ENCODE results near the gene RRP15.
A peak's percentile ranks its signal among the peaks of the same experiment; 100 is the strongest.

The RRP15 gene, protein sequence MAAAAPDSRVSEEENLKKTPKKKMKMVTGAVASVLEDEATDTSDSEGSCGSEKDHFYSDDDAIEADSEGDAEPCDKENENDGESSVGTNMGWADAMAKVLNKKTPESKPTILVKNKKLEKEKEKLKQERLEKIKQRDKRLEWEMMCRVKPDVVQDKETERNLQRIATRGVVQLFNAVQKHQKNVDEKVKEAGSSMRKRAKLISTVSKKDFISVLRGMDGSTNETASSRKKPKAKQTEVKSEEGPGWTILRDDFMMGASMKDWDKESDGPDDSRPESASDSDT

GRCh38 chr1:218284917-218285635, at the start of gene RRP15:
Gene RRP15, plus strand, starts transcription at chr1:218285293. Its CDS starts 24 bp downstream, at chr1:218285317.
- DNase-seq: peak; percentile 42 to 94 (median 80)

GRCh38 chr1:218242171-218242570, 42.9 kb upstream of the RRP15 start:
- no peak for DNase-seq

- no peak for DNase-seq
These were observed 37.8 kb upstream of the RRP15 start for GRCh38 chr1:218247339-218247738.

- DNase-seq: no peak
These were observed 35.6 kb upstream of the RRP15 start for GRCh38 chr1:218249338-218250140.

DNA sequence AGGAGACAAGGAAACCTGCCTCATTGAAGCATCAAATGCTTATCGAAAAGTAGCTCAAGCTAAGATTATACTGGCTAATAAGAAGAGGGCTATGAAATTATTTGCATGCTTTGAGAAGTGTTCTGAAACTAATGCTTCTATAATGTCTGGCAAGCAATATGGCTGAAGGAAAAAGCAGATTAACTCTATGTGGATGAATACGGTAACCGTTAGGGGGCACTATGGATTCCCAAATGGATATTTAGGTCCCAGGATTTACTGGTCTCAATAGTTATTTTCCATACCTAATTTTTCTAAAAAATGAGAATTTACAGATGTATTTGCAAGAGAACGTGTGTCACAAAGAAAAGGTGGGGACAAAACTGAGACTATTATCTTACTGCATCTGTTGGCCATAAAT, 34.6 kb upstream of the RRP15 start:
- DNase-seq: no peak

GRCh38 chr1:218254296-218254946, 30.7 kb upstream of the RRP15 start:
- no peak for DNase-seq

GRCh38 chr1:218255090-218255489, 30.0 kb upstream of the RRP15 start:
- DNase-seq: no peak

DNA sequence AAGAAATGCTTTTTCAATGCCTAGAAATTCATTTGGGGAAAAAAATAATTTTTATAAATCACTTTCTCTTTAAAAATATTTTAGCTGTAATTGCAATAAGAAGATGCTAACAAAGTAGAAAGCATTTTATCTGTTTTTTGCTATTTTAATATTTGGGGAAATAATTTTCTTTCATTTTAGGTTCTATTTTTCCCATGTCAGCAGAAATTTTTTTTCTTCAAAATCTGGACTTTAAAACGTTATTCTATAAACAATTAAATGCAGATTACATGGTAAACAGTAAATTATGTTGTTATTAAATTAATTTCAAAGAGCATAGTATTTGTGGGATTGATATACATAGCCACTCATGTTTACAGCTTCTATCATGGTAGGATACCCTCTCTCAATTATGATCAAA, 27.7 kb upstream of the RRP15 start:
- no peak for DNase-seq

DNA sequence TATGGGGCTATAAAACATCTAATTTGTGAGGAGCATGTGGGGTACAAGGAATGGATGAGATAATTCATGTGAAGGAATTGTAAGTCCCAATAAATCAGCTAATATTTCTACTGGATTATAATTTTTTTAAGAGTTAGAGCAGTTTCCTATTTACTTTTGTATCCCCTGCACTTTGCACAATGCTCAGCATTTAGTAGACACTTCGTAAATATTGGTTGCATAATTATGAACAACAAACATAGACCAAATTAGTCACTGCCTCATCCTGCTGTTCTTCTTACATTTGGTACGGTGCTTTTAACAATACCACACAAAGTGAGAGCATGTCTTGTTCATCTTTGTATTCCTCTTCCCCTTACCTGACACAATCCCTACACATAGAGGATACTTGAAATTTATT, 27.1 kb upstream of the RRP15 start:
- no peak for DNase-seq

- DNase-seq: no peak
These were observed 25.8 kb upstream of the RRP15 start for GRCh38 chr1:218259339-218259738.

DNA sequence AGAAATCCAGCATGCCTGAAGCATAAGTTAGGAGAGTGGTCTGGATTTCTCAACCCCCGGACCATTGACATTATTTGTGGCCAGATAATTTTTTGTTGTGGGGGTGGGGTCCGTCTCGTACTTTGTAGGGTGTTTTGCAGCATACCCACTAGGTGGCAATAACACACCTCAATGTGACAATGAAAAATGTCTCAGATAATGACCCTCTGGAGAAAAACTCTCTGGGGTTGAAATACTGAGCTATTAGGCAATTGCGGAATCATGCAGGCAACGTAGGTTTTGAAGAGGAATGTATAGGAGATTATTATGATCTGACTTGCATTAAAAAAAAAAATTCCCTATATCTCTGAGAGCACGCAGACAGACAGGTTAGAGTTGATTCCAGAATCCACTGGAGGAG, 25.3 kb upstream of the RRP15 start:
- no peak for DNase-seq

DNA sequence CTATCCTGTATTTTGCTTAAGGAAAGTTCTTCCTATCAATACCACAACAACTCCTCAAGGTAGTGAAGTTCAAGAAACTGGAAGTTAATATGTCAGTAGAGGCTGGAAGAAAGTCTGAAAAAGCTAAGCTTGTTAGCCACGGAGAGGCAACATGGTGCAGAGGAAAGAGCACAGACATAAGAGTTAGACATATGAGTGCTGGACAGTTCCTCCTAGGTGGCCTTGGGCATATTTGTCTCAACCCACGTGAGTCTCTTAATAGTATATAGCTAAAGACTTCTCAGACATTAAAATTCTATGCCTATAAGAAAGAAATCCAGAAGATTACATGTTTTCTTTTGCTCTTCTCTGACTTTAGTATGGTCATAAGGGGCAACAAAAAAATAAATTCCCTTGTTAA, 22.8 kb upstream of the RRP15 start:
- no peak for DNase-seq

- no peak for DNase-seq
These were observed 18.7 kb upstream of the RRP15 start for GRCh38 chr1:218266356-218266755.

GRCh38 chr1:218272366-218272765, 12.7 kb upstream of the RRP15 start:
- no peak for DNase-seq

DNA sequence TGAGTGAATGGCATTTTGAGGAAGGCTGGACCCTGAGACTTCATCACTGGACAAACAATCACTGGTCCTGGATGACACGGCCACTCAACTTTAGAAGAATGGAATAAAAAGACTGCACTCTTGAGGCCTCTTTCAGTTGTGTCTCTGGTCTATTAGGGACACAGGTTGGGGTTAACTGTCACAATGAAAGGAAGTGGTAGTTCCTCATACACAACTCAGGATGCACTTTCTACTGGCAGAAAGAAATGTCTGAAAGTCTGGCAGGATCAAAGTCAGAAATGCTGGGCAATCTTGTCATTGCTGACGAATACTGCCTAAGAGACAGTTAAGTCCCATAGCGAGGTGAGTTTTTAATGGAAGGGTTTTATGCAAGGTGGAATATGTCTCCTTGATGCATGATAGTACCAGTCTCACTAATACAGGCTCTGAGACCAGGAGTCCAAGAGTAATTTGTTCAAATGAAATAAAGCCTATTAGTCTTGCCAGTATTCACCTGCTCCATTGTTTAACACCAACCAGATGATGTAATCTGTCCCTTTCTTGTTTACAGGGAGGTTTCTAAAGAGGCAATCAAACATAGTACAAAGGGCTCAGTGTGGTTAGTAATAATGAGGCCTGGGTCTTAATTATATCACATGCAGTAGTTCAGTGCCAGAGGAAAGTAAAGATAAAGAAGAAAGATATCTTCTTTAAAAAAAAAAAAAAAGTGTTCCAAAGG, 11.2 kb upstream of the RRP15 start:
- DNase-seq: no peak

DNA sequence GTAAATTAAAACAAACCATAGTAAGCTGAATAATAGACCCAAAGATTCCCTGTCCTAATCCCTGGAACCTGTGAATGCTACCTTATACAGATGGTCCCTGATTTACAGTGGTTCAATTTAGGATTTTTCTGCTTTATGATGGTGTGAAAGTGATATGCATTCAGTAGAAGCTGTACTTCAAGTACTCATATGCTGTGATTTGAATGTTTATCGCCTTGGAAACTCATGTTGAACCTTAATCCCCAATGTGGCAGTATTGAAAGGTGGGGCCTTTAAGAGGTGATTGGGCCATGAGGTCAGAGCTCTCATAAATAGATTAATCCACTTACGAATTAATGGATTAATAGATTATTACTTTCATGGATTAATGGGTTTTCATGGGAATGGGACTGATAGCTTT, 10.6 kb upstream of the RRP15 start:
- DNase-seq: no peak

- no peak for DNase-seq
These were observed 9.3 kb upstream of the RRP15 start for GRCh38 chr1:218275823-218276222.

- DNase-seq: no peak
These were observed 3.8 kb upstream of the RRP15 start for GRCh38 chr1:218281285-218281684.

DNA sequence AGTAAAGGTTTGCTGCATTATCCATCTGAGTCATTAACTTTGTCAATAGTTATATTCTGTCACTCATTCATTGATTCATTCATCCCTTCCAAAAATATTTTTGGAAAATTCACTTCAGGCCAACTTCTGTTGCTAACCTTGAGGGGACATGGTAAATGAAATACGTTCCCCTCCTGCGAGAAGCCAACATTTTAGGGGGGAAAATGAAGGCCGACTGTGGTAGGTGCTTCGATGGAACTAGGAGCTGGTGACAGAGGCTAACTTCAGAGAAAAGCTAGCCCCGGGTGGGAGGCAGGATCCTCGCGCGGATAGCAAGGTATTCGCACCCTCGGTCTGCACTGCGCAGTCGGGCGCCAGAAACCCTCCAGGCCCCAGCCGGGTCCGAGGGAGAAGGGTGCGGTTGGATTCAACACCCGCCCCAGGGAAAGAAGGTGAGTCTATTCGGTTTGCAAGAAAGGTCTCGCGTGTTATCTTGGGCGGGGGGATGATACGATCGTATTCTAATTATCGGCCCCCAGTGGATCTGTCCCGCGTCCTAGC, 646 bp upstream of the RRP15 start:
- DNase-seq: peak in 28 of 58 donors; percentile 19 to 67 (median 44)

- DNase-seq: no peak
These were observed 7.4 kb downstream of the RRP15 start for GRCh38 chr1:218292515-218292914.

- no peak for DNase-seq
These were observed 9.5 kb downstream of the RRP15 start for GRCh38 chr1:218294546-218294945.
